Stimulated activated naive B cell treated with anti-CD40 and anti-IgM and Interleukin-4, amounts not matched to agents 10 μg/mL and 1 μg/mL and 100 μg/mL, for 72 hours (primary cell): ENCODE data around the gene C12orf75.

Source experiments
- ATAC-seq, 2 donors: fragments of 150-1000 bp; cut with Tn5 transposase; replicated peaks; 2 replicates each; pipeline ENCODE4 v1.10.0; 2021; ENCODE audit warnings: moderate library complexity in 1 of 2
- DNase-seq: peaks from one replicate; pipeline ENCODE4 v3.0.0; 2021
- H3K27ac Mint-ChIP-seq: one replicate; pipeline ENCODE4 v1.8.0; 2022; ENCODE audit warnings: mild to moderate bottlenecking, mixed read lengths
- H3K27me3 Mint-ChIP-seq, 2 donors: one replicate each; pipeline ENCODE4 v1.8.0; 2022; ENCODE audit warnings: mixed read lengths in 2 of 2
- H3K36me3 Mint-ChIP-seq, 2 donors: one replicate each; pipeline ENCODE4 v1.8.0; 2022; ENCODE audit warnings: mixed read lengths in 2 of 2, mild to moderate bottlenecking in 1 of 2
- H3K4me1 Mint-ChIP-seq, 2 donors: one replicate each; pipeline ENCODE4 v1.8.0; 2022; ENCODE audit warnings: mixed read lengths in 2 of 2, mild to moderate bottlenecking in 1 of 2
- H3K4me3 Mint-ChIP-seq, 2 donors: one replicate each; pipeline ENCODE4 v1.8.0; 2022; ENCODE audit warnings: mild to moderate bottlenecking in 2 of 2, mixed read lengths in 2 of 2, moderate library complexity in 1 of 2
- H3K9me3 Mint-ChIP-seq, 2 donors: one replicate each; pipeline ENCODE4 v1.8.0; 2022; ENCODE audit warnings: mixed read lengths in 2 of 2, mild to moderate bottlenecking in 1 of 2

The C12orf75 gene

GRCh38 chr12:105357162-105357691 is 26.7 kb downstream of the C12orf75 start:
- H3K27me3 Mint-ChIP-seq: peaks cover 5 to 6% of the 10 kb centered on the region in 2 donors
- H3K36me3 Mint-ChIP-seq: peaks cover 8 to 9% of the 10 kb centered on the region in 2 donors
- H3K9me3 Mint-ChIP-seq: peaks cover 4 to 5% of the 10 kb centered on the region in 2 donors
- ATAC-seq (peak; percentile 77 to 78), DNase-seq (no peak)
- peaks cover 28 to 62% of the 10 kb centered on the region in 2 donors for H3K4me1 Mint-ChIP-seq
- H3K4me3 Mint-ChIP-seq: peak overlapping the region; percentile 49 to 72
- peak overlapping the region; percentile 87 for H3K27ac Mint-ChIP-seq

- DNase-seq: peak; percentile 48
- Mint-ChIP-seq H3K4me3 (peak overlapping the region; percentile 42 to 62), H3K4me1 (peaks cover 29 to 50% of the 10 kb centered on the region in 2 donors), H3K36me3 (peaks cover 6 to 11% of the 10 kb centered on the region in 2 donors), H3K9me3 (peaks cover 3 to 4% of the 10 kb centered on the region in 2 donors), H3K27me3 (peaks cover 5 to 6% of the 10 kb centered on the region in 2 donors), H3K27ac (peak overlapping the region; percentile 22)
- ATAC-seq: peak; percentile 78 to 86
These were observed 28.3 kb downstream of the C12orf75 start for GRCh38 chr12:105358789-105359188.

DNA sequence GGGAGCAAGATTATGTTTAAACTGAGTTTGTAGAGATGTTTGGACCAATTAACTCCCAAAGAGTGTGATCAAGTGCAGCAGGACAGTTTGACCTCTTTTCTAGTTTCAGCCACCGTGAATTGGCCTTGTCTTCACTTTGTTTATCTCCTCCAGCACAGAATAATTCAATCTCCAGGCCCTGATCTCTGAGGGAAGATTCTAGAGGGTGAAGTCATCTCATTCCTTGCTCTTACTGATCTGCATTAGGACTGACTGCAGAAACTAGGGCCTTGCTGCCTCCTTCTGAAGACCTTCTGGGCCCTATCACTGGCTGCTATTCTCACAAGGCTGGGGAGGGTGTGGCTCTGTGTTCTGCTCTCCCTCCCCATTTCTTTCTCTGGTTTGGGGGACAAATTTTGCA is 29.4 kb downstream of the C12orf75 start:
- peaks cover 25 to 44% of the 10 kb centered on the region in 2 donors for H3K4me1 Mint-ChIP-seq
- no peak overlapping the region for H3K4me3 Mint-ChIP-seq
- DNase-seq (no peak), ATAC-seq (no peak)
- peaks cover 0 to under 1% of the 10 kb centered on the region in 2 donors for H3K9me3 Mint-ChIP-seq
- H3K27me3 Mint-ChIP-seq: peaks cover 0 to under 1% of the 10 kb centered on the region in 2 donors
- no peak overlapping the region for H3K27ac Mint-ChIP-seq
- H3K36me3 Mint-ChIP-seq: peaks cover under 1 to 6% of the 10 kb centered on the region in 2 donors

DNA sequence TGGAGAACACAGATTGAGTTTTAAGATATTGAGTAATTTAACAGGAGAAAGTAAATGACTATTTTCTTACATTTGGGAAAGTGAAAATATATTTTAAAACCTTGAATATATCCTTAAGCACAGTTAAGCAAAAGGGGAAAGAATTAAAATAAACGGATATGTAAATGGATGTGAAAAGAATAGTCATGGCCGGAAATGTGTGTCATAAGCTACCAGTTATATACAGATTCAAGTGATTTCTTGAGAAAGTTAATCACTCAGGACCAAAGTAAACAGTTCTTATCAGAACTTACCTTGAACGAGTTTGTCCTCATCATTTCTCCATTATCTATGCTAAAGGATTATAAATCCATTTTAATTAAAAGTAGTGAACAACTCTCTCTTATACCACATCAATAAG is 33.4 kb downstream of the C12orf75 start:
- ATAC-seq (no peak), DNase-seq (no peak)
- no peak overlapping the region for H3K27ac Mint-ChIP-seq
- no peaks in the 10 kb centered on the region for H3K9me3 Mint-ChIP-seq
- peaks cover 0 to 5% of the 10 kb centered on the region in 2 donors for H3K36me3 Mint-ChIP-seq
- H3K4me3 Mint-ChIP-seq: no peak overlapping the region
- H3K27me3 Mint-ChIP-seq: no peaks in the 10 kb centered on the region
- peaks cover 9 to 19% of the 10 kb centered on the region in 2 donors for H3K4me1 Mint-ChIP-seq

DNA sequence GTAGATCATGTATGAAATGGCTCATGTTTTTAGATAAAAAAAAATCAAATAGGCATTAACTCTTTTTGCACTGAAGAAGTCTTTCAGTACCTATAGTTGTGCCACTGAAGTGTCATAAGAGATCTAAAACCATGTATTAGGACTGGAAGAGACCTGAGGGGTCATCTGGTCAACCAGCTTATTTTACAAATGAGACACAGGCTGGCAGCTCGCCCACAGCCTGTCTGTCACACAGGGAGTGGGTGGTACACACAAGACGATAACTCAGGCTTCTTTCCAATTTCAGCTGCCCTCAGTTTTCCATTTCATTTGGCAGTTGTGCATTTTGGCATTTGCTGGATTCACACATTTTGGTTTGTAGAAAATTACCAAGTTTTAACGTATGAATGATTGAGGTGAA is 34.7 kb downstream of the C12orf75 start:
- ATAC-seq (no peak), DNase-seq (no peak)
- H3K27ac Mint-ChIP-seq: no peak overlapping the region

GRCh38 chr12:105368047-105368646 is 37.7 kb downstream of the C12orf75 start:
- peaks cover 0 to under 1% of the 10 kb centered on the region in 2 donors for H3K36me3 Mint-ChIP-seq
- no peak overlapping the region for H3K4me3 Mint-ChIP-seq
- no peak for DNase-seq
- no peak for ATAC-seq
- H3K4me1 Mint-ChIP-seq: peaks cover under 1 to 6% of the 10 kb centered on the region in 2 donors
- H3K27me3 Mint-ChIP-seq: no peaks in the 10 kb centered on the region
- H3K27ac Mint-ChIP-seq: no peak overlapping the region
- no peaks in the 10 kb centered on the region for H3K9me3 Mint-ChIP-seq

More for the DNA sequence above, 34.7 kb downstream of the C12orf75 start:
- Mint-ChIP-seq H3K9me3 (no peaks in the 10 kb centered on the region), H3K27me3 (no peaks in the 10 kb centered on the region), H3K4me3 (no peak overlapping the region), H3K4me1 (peaks cover 2 to 6% of the 10 kb centered on the region in 2 donors), H3K36me3 (peaks cover 0 to 5% of the 10 kb centered on the region in 2 donors)

DNA sequence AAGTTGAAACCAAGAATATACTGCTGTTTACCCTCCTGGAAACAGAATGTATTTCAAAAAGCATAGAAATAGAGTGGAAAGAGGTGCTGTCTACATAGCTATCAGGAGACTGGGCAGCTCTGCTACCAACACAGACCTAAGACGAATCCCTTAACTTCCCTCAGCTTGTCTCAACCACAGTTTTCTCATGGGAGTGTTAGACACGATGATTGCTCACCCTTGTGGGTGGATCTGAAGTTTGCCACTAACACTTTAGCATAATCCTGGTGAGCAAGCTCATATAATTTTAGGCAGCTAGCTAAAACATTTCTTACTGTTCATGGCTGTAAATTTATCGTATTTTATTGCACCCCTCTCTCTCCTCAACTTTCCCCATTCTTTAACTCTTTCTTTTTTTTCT is 38.5 kb downstream of the C12orf75 start:
- no peak for DNase-seq
- peaks cover 0 to 6% of the 10 kb centered on the region in 2 donors for H3K4me1 Mint-ChIP-seq
- H3K36me3 Mint-ChIP-seq: no peaks in the 10 kb centered on the region
- no peaks in the 10 kb centered on the region for H3K27me3 Mint-ChIP-seq
- H3K9me3 Mint-ChIP-seq: no peaks in the 10 kb centered on the region
- H3K27ac Mint-ChIP-seq: no peak overlapping the region
- ATAC-seq: peak; percentile 46 to 52
- no peak overlapping the region for H3K4me3 Mint-ChIP-seq

DNA sequence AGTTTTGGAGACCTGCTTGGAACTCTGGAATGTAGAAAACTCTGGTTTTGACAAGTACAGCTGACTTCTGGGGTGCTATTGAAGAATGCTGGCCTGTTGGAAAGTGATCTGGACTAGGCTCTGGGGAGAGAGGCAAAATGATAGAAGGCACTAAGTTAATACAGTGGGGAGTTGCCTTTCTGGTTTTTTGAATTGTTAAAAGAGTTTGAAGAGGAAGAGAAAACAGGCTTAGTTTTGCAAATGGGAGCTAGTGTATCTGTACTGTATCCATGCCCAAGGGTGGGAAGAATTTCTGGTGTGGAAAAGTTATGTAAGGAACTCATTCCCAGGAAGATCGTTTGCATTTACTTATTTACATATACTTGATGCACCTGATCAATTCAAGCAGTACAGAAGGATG is 43.8 kb downstream of the C12orf75 start:
- Mint-ChIP-seq H3K4me1 (no peaks in the 10 kb centered on the region), H3K36me3 (no peaks in the 10 kb centered on the region), H3K9me3 (no peaks in the 10 kb centered on the region), H3K4me3 (no peak overlapping the region), H3K27me3 (no peaks in the 10 kb centered on the region), H3K27ac (no peak overlapping the region)
- ATAC-seq (no peak), DNase-seq (no peak)

DNA sequence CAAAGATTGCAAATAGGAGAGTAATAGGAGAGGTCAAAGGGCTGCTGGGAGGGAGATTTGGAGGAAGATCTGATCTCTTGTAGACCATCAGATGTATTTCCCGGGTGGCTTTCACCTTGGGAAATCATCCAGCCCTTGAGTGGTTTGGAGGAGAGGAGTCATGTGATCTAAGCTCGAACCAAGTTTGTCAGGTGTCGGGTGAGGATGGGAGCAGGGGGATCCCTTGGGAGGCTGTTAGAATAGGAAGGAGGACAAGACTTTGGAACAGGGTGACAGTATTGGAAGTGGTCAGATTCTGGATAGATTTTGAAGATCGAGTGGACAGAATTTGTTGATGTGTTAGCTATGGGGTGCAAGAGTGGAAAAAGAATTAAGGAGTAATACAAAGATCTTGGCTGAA is 46.6 kb downstream of the C12orf75 start:
- Mint-ChIP-seq H3K36me3 (no peaks in the 10 kb centered on the region), H3K4me1 (no peaks in the 10 kb centered on the region), H3K4me3 (no peak overlapping the region), H3K27me3 (no peaks in the 10 kb centered on the region), H3K9me3 (no peaks in the 10 kb centered on the region), H3K27ac (no peak overlapping the region)
- ATAC-seq: no peak
- no peak for DNase-seq

DNA sequence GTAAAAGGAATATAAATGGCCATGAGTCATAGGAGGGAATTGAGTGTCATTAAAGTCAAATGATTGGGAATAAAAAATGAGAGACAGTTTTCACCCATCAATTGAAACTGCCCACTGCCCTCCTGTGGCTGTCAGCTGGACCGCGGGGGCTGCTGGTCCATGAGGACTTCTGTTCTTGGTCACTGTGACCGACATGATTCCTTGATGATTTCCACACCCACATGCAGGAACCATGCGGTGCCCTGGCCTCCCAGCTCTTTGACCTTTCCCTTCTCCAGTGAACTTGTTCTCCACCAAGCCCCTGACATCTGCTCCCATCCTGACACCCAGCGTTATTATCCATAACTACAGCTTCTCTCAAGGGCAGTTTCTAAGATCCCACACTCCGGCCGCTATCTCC is 48.4 kb downstream of the C12orf75 start:
- Mint-ChIP-seq H3K9me3 (no peaks in the 10 kb centered on the region), H3K4me3 (no peak overlapping the region), H3K27ac (no peak overlapping the region), H3K4me1 (no peaks in the 10 kb centered on the region), H3K27me3 (no peaks in the 10 kb centered on the region), H3K36me3 (no peaks in the 10 kb centered on the region)
- ATAC-seq: no peak
- no peak for DNase-seq

- DNase-seq (no peak), ATAC-seq (peak; percentile 56 to 63)
- Mint-ChIP-seq H3K4me3 (no peak overlapping the region), H3K4me1 (no peaks in the 10 kb centered on the region), H3K27me3 (no peaks in the 10 kb centered on the region), H3K9me3 (no peaks in the 10 kb centered on the region), H3K27ac (no peak overlapping the region), H3K36me3 (no peaks in the 10 kb centered on the region)
These were observed 52.5 kb downstream of the C12orf75 start for GRCh38 chr12:105382771-105383622.

- Mint-ChIP-seq H3K36me3 (no peaks in the 10 kb centered on the region), H3K4me3 (no peak overlapping the region), H3K9me3 (no peaks in the 10 kb centered on the region), H3K27me3 (no peaks in the 10 kb centered on the region), H3K4me1 (no peaks in the 10 kb centered on the region), H3K27ac (no peak overlapping the region)
- DNase-seq (no peak), ATAC-seq (no peak)
These were observed 53.7 kb downstream of the C12orf75 start for GRCh38 chr12:105384220-105384619.

- Mint-ChIP-seq H3K36me3 (no peaks in the 10 kb centered on the region), H3K4me1 (no peaks in the 10 kb centered on the region), H3K27ac (no peak overlapping the region), H3K9me3 (no peaks in the 10 kb centered on the region), H3K4me3 (no peak overlapping the region), H3K27me3 (no peaks in the 10 kb centered on the region)
- ATAC-seq (no peak), DNase-seq (no peak)
These were observed 54.5 kb downstream of the C12orf75 start for GRCh38 chr12:105384916-105385535.

DNA sequence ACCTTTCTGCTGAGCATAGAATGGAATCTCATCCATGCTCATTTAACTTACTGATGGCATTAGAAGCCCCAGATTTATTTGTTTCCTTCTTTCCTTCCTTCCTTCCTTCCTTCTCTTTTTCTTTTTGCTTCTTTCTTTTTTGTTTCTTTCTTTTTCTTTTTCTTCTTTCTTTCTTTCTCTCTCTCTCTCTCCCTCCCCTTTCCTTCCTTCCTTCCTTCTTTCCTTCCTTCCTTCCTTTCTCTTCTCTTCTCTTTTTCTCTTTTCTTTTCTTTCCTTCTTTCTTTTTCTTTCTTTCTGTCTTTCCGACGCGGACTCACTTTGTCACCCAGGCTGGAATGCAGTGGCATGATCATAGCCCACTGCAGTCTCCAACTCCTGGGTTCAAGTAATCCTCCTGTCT is 55.9 kb downstream of the C12orf75 start:
- Mint-ChIP-seq H3K9me3 (no peaks in the 10 kb centered on the region), H3K27me3 (no peaks in the 10 kb centered on the region), H3K4me1 (no peaks in the 10 kb centered on the region), H3K4me3 (no peak overlapping the region), H3K36me3 (no peaks in the 10 kb centered on the region), H3K27ac (no peak overlapping the region)
- ATAC-seq: no peak
- DNase-seq: no peak
